Ascending aorta (tissue), 2 donors: ENCODE data around the gene PTGFRN. TPM values are rescaled to one million over a fixed set of nuclear protein-coding genes. Genes with fewer than 3 reads are reported as not detected.
"Not testable (repeated sequence)": the region's sequence is repeated elsewhere in the genome, so short reads cannot be mapped to it uniquely, and the experiment has no call there.

Source experiments
- DNase-seq, 2 donors: peaks; one replicate each; pipeline ENCODE4 v3.0.0-alpha.2; 2019; ENCODE audit warnings: low spot score in 2 of 2
- H3K27ac ChIP-seq, 2 donors: fragments of 200-600 bp; sonication (generic); one replicate each; pipeline ENCODE4 v1.5.1; 2016 to 2017; ENCODE audit warnings: mild to moderate bottlenecking in 1 of 2
- H3K27me3 ChIP-seq: fragments of 200-600 bp; sonication (generic); one replicate; pipeline ENCODE4 v1.5.1; 2017
- H3K36me3 ChIP-seq, 2 donors: fragments of 200-600 bp; sonication (generic); one replicate each; pipeline ENCODE4 v1.5.1; 2016
- H3K4me1 ChIP-seq, 2 donors: fragments of 200-600 bp; sonication (generic); one replicate each; pipeline ENCODE4 v1.5.1; 2016 to 2017; ENCODE audit warnings: mild to moderate bottlenecking in 1 of 2
- H3K4me3 ChIP-seq, 2 donors: fragments of 200-600 bp; sonication (generic); one replicate each; pipeline ENCODE4 v1.5.1; 2016 to 2017; ENCODE audit warnings: mild to moderate bottlenecking in 1 of 2
- H3K9me3 ChIP-seq, 2 donors: fragments of 200-600 bp; sonication (generic); one replicate each; pipeline ENCODE4 v1.5.1; 2016
- CTCF ChIP-seq, 3 experiments: fragments of 200-600 bp in 2 of 3; fragments of 450-650 bp in 1 of 3; sonication (generic) in 2 of 3; IDR thresholded peaks; one replicate each; pipeline ENCODE4 v1.5.1; 2016 to 2019; ENCODE audit warnings: antibody characterized with exemption in 3 of 3, mild to moderate bottlenecking in 1 of 3, moderate library complexity in 1 of 3
- intact Hi-C: fragments of 100-400 bp; cut with DNase I; formaldehyde crosslinking; loops from one replicate; pipeline ENCODE4 v1.15.1; 2023
- total RNA-seq: library from RNA; depleted of rRNA; stranded (reverse); fragments of >200 nt; gene quantifications from one replicate; pipeline ENCODE4 v1.1.0, GENCODE V29; 2016

Gene PTGFRN
- total RNA-seq, 1 donor from 2014 or later = 11.2 TPM

GRCh38 chr1:116870300-116870699 lies 39.4 kb upstream of the PTGFRN start:
- intact Hi-C loops = no loop called here

GRCh38 chr1:116871779-116872146 lies 38.0 kb upstream of the PTGFRN start:
- TF ChIP-seq CTCF (IDR thresholded peaks at IDR 0.05) = no peak
- DNase-seq = no peak
- H3K4me1 ChIP-seq = no peaks in the 10 kb centered on the region
- no peak overlapping the region for H3K4me3 ChIP-seq
- intact Hi-C loops = no loop called here
- H3K27ac ChIP-seq = peak overlapping the region in 1 of 2 donors; percentile 13
- H3K27me3 ChIP-seq = no peaks in the 10 kb centered on the region
- H3K9me3 ChIP-seq = peaks cover 0 to 5% of the 10 kb centered on the region in 2 donors
- H3K36me3 ChIP-seq = no peaks in the 10 kb centered on the region

More at GRCh38 chr1:116870300-116870699, 39.4 kb upstream of the PTGFRN start:
- Histone ChIP-seq H3K27ac (no peak overlapping the region), H3K4me1 (no peaks in the 10 kb centered on the region), H3K27me3 (no peaks in the 10 kb centered on the region), H3K9me3 (peaks cover 0 to 9% of the 10 kb centered on the region in 2 donors), H3K36me3 (no peaks in the 10 kb centered on the region), H3K4me3 (no peak overlapping the region)
- no peak for TF ChIP-seq CTCF (IDR thresholded peaks at IDR 0.05)
- no peak for DNase-seq

GRCh38 chr1:116873680-116874271 lies 35.9 kb upstream of the PTGFRN start:
- Histone ChIP-seq H3K27me3 (no peaks in the 10 kb centered on the region), H3K9me3 (no peaks in the 10 kb centered on the region), H3K36me3 (no peaks in the 10 kb centered on the region), H3K27ac (no peak overlapping the region), H3K4me1 (peaks cover 3 to 16% of the 10 kb centered on the region in 2 donors), H3K4me3 (no peak overlapping the region)
- no peak for DNase-seq
- intact Hi-C loops = no loop called here
- TF ChIP-seq CTCF (IDR thresholded peaks at IDR 0.05) = no peak

GRCh38 chr1:116874733-116875249 lies 34.9 kb upstream of the PTGFRN start:
- no peaks in the 10 kb centered on the region for H3K9me3 ChIP-seq
- no peak overlapping the region for H3K4me3 ChIP-seq
- intact Hi-C loops = no loop called here
- no peaks in the 10 kb centered on the region for H3K36me3 ChIP-seq
- peaks cover 4 to 23% of the 10 kb centered on the region in 2 donors for H3K4me1 ChIP-seq
- TF ChIP-seq CTCF (IDR thresholded peaks at IDR 0.05) = no peak
- no peak for DNase-seq
- no peak overlapping the region for H3K27ac ChIP-seq
- H3K27me3 ChIP-seq = no peaks in the 10 kb centered on the region

- no peak for DNase-seq
- no peaks in the 10 kb centered on the region for H3K36me3 ChIP-seq
- H3K27me3 ChIP-seq = no peaks in the 10 kb centered on the region
- H3K9me3 ChIP-seq = no peaks in the 10 kb centered on the region
- no peak overlapping the region for H3K27ac ChIP-seq
- TF ChIP-seq CTCF (IDR thresholded peaks at IDR 0.05) = no peak
- peaks cover 4 to 23% of the 10 kb centered on the region in 2 donors for H3K4me1 ChIP-seq
- intact Hi-C loops = no loop called here
- H3K4me3 ChIP-seq = no peak overlapping the region
These were observed 34.3 kb upstream of the PTGFRN start for GRCh38 chr1:116875391-116875790.

GRCh38 chr1:116875946-116876345 lies 33.8 kb upstream of the PTGFRN start:
- intact Hi-C loops, H3K36me3 ChIP-seq, DNase-seq, H3K27me3 ChIP-seq, H3K9me3 ChIP-seq, H3K27ac ChIP-seq, H3K4me3 ChIP-seq: not testable (repeated sequence)
- H3K4me1 ChIP-seq = peaks cover 4 to 23% of the 10 kb centered on the region in 2 donors
